Activated naive CD8-positive, alpha-beta T cell treated with anti-CD3 and anti-CD28 coated beads, Interleukin-2, amount 10 ng/mL, durations not matched to agents 7 days and 5 days (primary cell): Measurements from ENCODE around the gene DPM3. TPM values are rescaled to one million over a fixed set of nuclear protein-coding genes. Genes with fewer than 3 reads are reported as not detected.
"Not testable (repeated sequence)": the region's sequence is repeated elsewhere in the genome, so short reads cannot be mapped to it uniquely, and the experiment has no call there.

Source experiments
- ATAC-seq: fragments of 150-1000 bp; cut with Tn5 transposase; one replicate; pipeline ENCODE4 v1.10.0; 2021; ENCODE audit warnings: low read depth, moderate library complexity
- POLR2A ChIA-PET: fragments of 350-600 bp; sonication (Branson Sonifier 250); formaldehyde crosslinking; loops from one replicate; lab custom pipeline; 2021; ENCODE audit warnings: antibody characterized with exemption; lab: Charles Lee
- DNase-seq: peaks from one replicate; pipeline ENCODE4 v3.0.0; 2021
- H3K27ac Mint-ChIP-seq: one replicate; pipeline ENCODE4 v1.8.0; 2022; ENCODE audit warnings: mild to moderate bottlenecking, mixed read lengths
- H3K27me3 Mint-ChIP-seq: one replicate; pipeline ENCODE4 v1.8.0; 2022; ENCODE audit warnings: mild to moderate bottlenecking, moderate library complexity, mixed read lengths
- H3K36me3 Mint-ChIP-seq: one replicate; pipeline ENCODE4 v1.8.0; 2021; ENCODE audit warnings: mild to moderate bottlenecking, mixed read lengths
- H3K4me1 Mint-ChIP-seq: one replicate; pipeline ENCODE4 v1.8.0; 2021; ENCODE audit warnings: mixed read lengths
- H3K4me3 Mint-ChIP-seq: one replicate; pipeline ENCODE4 v1.8.0; 2022; ENCODE audit warnings: mild to moderate bottlenecking, moderate library complexity, mixed read lengths
- H3K9me3 Mint-ChIP-seq: one replicate; pipeline ENCODE4 v1.8.0; 2021; ENCODE audit warnings: mixed read lengths
- total RNA-seq, 2 experiments: library from RNA; stranded (reverse); gene quantifications; one replicate each; pipeline ENCODE4 v1.2.3, GENCODE V29; 2021

DPM3 gene
- total RNA-seq, 2 experiments from 2014 or later, result 60.0 to 71.1 TPM

DNA sequence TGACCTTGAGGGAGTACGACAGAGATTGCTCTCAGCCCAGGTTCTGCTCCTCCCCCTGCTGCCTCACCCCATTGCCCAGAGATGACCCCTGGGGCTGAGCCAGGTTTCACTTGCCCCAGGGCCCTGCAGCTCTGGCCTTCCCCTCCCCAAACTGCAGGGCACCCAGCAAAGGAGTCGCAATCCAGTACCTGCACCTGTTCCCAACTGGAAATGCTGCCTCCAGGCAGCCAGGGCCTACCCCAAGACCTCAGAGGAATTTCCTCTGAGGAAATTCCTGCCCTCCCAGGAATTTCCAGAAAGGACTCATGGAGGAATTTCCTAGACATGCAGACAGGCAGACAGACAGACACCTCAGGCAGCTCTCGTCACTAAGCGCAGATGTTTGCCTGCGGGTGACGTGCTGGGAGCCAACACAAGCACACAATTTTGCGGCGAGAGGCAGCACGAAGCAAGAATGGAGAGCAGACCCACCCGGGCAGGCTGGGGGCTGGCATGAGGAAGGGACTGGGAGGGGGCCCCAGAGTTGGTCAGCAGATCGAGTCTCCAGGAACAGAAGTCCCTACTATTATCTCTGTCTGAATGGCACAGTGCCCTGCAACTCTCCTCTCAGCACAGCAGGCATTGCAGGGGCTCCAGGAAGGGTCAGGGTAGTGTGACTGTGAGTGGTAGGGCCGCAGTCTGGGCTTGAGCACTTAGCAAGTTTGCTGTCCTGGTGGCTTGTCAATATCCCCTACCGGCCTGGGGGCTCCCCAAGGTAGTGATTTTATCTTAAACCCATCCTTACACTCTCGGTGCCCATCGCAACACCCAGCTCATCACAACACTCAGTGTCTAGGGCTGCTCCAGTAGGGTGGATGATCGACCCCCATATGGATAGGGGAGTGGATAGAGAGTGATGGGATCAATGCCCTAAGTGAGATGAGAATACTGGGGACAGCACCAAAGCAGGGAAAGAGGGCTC, 15.5 kb downstream of the DPM3 start:
- ATAC-seq (no peak), DNase-seq (no peak)
- Mint-ChIP-seq H3K27ac (no peak overlapping the region), H3K36me3 (no peaks in the 10 kb centered on the region), H3K4me3 (peak overlapping the region; percentile 4), H3K9me3 (no peaks in the 10 kb centered on the region), H3K27me3 (peaks cover 51% of the 10 kb centered on the region), H3K4me1 (peaks cover 22% of the 10 kb centered on the region)
- POLR2A ChIA-PET, result no interaction called here

DNA sequence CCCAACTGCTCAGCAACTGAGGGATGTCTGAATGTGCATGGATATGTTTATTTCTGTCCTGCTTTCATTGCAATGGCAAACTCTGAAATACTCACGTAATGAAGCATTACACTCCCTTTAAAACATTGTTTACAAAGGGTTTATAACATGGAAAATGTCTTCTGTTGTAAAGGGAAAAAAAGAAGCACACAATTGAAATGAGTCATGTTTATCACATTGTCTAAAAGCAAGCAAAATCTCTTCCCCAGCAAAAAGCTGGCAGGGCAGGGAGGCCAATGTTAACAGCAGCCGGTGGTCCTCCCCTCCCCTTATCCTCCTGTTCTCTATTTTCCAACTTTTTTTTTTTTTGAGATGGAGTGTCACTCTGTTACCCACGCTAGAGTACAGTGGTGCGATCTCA, 16.5 kb downstream of the DPM3 start:
- DNase-seq (no peak), ATAC-seq (no peak)
- no peaks in the 10 kb centered on the region for H3K36me3 Mint-ChIP-seq
- H3K27ac Mint-ChIP-seq, result no peak overlapping the region
- peaks cover 54% of the 10 kb centered on the region for H3K27me3 Mint-ChIP-seq
- H3K4me1 Mint-ChIP-seq, result peaks cover 16% of the 10 kb centered on the region
- H3K9me3 Mint-ChIP-seq, result no peaks in the 10 kb centered on the region
- H3K4me3 Mint-ChIP-seq, result no peak overlapping the region
- POLR2A ChIA-PET, result no interaction called here

DNA sequence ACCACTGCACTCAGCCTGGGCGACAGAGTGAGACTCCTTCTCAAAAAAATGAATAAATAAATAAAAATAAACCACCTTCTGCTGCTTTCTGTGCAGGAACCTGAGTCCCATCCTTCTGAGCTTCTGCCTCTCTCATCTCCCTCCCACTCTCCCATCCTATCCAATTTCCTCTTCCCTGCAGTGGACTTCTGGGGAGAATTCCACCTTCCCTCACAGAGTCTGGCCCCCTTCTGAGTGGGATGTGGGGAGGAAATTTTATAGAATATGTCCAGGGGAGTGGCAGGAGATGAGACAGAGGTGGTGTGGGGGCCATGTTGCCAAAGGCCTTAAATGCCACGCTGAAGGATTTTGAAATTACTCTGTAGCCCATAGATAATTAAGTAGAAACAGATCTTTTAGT, 18.0 kb downstream of the DPM3 start:
- no peak for ATAC-seq
- Mint-ChIP-seq H3K27me3 (peaks cover 45% of the 10 kb centered on the region), H3K4me3 (no peak overlapping the region), H3K36me3 (no peaks in the 10 kb centered on the region), H3K9me3 (no peaks in the 10 kb centered on the region), H3K4me1 (peaks cover 6% of the 10 kb centered on the region), H3K27ac (no peak overlapping the region)
- POLR2A ChIA-PET, result interaction anchor here (0.7 kb wide), 1 partner anchor 43 kb away, joined by 3 read pairs; no protein-coding TSS in a partner anchor
- DNase-seq, result no peak

DNA sequence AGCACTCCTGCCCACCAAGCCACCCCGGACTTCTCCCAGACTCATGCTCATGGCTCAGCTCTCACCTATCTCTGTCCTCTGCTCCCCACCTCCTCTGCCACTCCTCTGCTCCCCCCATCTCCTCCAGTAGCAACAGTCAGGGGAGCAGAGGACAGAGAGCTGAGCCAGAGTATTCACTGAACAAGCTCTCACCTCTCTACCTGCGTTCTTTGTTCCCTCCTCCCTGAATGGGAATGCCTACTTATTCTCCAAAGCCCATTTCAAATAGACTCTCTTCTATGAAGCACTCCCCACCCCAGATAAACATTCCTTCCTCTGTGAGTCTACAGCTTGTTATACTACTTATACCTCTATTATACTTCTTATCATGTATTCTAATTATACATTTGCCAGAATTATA, 19.1 kb downstream of the DPM3 start:
- H3K4me1 Mint-ChIP-seq, result no peaks in the 10 kb centered on the region
- H3K36me3 Mint-ChIP-seq, result no peaks in the 10 kb centered on the region
- H3K27me3 Mint-ChIP-seq, result peaks cover 37% of the 10 kb centered on the region
- POLR2A ChIA-PET, result no interaction called here
- no peak for ATAC-seq
- DNase-seq, result no peak
- no peaks in the 10 kb centered on the region for H3K9me3 Mint-ChIP-seq
- no peak overlapping the region for H3K27ac Mint-ChIP-seq
- no peak overlapping the region for H3K4me3 Mint-ChIP-seq

DNA sequence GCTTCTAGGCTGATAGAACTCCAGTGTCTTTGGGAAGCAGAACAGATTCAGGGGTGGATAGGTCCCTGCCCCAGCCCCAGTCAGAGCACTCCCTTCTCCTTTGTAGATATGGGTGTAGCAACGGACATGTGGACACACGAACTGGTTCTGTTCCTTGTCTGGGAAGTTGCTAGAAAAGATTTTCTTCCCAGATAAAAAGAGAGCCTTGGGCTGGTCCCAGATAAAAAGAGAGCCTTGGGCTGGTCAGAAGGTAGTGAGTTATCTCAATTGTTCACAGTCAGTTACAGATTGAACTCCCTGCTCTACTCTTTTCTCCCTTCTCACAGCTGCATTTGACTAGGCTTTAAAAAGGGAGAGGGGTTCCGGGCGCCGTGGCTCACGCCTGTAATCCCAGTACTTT, 20.1 kb downstream of the DPM3 start:
- DNase-seq (no peak), ATAC-seq (no peak)
- Mint-ChIP-seq H3K4me1 (no peaks in the 10 kb centered on the region), H3K27ac (no peak overlapping the region), H3K4me3 (no peak overlapping the region), H3K27me3 (peaks cover 31% of the 10 kb centered on the region), H3K9me3 (no peaks in the 10 kb centered on the region), H3K36me3 (no peaks in the 10 kb centered on the region)
- POLR2A ChIA-PET, result no interaction called here

DNA sequence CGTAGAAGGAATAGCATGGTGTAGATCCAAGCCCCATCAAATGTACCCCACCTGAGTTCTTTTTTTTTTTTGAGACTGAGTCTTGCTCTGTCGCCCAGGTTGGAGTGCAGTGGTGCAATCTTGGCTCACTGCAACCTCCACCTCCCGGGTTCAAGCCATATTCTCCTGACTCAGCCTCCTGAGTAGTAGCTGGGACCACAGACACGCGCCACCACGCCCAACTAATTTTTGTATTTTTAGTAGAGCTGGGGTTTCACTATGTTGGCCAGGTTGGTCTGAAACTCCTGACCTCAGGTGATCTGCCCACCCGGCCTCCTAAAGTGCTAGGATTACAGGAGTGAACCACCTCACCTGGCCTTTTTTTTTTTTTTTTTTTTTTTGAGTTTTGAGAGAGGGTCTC, 22.2 kb downstream of the DPM3 start:
- not testable (repeated sequence) for H3K4me1 Mint-ChIP-seq, H3K27ac Mint-ChIP-seq, H3K36me3 Mint-ChIP-seq, DNase-seq, ATAC-seq, H3K4me3 Mint-ChIP-seq, H3K9me3 Mint-ChIP-seq
- H3K27me3 Mint-ChIP-seq, result peaks cover 20% of the 10 kb centered on the region
- POLR2A ChIA-PET, result interaction anchor here (0.6 kb wide), 1 partner anchor 13 kb away, joined by 5 read pairs; no protein-coding TSS in a partner anchor

DNA sequence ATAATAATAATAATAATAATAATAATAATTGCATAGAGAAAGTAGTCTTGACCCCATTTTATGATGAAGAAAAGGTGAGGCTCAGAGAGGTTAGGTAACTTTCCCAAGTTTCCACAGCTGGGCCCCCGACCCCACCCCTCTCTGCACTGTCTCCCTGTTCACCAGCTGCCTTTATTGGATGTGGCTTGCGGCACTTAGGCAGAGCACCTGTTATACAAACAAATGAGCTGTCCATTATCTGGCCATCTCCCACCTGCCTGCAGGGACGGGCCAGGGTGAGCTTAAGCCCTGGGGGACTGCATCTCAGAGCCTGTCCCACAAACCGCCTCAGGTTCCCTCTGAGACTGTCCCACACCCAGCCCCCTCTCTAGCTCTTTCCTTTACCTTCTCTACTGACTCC, 22.7 kb downstream of the DPM3 start:
- DNase-seq (no peak), ATAC-seq (no peak)
- POLR2A ChIA-PET, result interaction anchor here (0.6 to 0.7 kb wide), 2 partner anchors 13 to 55 kb away, joined by 3 to 5 read pairs; partner anchors contain the start of gene KRTCAP2
- H3K27me3 Mint-ChIP-seq, result peaks cover 18% of the 10 kb centered on the region
- H3K4me3 Mint-ChIP-seq, result no peak overlapping the region
- H3K4me1 Mint-ChIP-seq, result no peaks in the 10 kb centered on the region
- H3K27ac Mint-ChIP-seq, result no peak overlapping the region
- no peaks in the 10 kb centered on the region for H3K9me3 Mint-ChIP-seq
- H3K36me3 Mint-ChIP-seq, result no peaks in the 10 kb centered on the region

DNA sequence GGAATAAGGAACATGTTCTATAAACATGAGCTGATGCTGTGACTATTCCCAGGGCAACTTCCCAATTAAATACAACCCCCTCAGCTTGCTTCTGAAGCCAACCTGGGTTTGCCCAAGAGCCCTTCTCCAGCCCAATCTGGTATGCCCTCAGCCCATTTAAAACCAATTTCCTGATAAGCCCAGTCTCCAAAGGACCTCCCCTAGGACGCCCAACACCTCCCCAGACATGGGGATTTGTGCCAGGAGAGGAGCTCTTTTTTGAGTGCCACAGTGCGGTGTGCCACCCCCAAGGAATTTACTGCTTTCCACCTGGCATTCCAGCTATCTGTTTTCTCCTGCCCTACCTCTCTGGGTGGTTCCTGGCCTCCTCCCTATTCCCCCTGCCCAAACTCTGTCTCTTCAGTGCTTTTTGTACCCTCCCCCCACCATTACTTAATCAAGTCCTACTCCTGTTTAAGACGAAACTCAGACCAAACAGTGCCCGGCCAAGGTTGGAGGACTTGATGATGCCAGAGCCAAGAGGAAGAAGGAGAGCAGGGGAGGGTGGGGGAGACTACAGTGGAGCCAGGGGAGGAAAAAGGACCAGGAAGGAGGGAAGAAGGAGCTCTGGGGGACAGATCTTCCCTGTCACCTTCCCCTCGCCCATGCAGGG, 24.1 kb downstream of the DPM3 start:
- DNase-seq (no peak), ATAC-seq (no peak)
- peaks cover 18% of the 10 kb centered on the region for H3K27me3 Mint-ChIP-seq
- no peaks in the 10 kb centered on the region for H3K9me3 Mint-ChIP-seq
- H3K4me3 Mint-ChIP-seq, result no peak overlapping the region
- H3K27ac Mint-ChIP-seq, result no peak overlapping the region
- H3K36me3 Mint-ChIP-seq, result no peaks in the 10 kb centered on the region
- POLR2A ChIA-PET, result no interaction called here
- H3K4me1 Mint-ChIP-seq, result no peaks in the 10 kb centered on the region

DNA sequence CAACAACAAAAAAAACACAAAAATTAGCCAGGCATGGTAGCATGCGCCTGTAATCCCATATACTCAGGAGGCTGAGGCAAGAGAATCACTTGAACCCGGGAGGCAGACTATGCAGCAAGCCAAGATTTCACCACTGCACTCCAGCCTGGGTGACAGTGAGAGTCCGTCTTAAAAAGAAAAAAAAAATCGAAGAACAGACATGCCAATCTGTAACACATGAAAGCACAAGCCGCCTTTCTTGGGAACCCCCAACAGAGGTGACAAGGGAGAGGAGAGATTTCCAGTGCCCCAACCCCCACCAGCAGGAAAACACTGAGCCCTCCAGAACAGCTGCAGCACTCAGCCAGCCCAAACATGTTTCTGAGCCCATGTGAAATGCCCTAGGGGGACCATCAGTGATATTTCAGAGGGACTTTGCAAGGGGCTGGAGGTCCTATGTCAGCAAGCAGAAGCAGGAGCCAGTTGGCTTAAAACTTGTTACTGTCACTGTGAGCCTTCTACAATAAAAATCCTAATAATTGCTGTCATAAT, 26.8 kb downstream of the DPM3 start:
- no peaks in the 10 kb centered on the region for H3K4me1 Mint-ChIP-seq
- DNase-seq, result no peak
- ATAC-seq, result no peak
- H3K27ac Mint-ChIP-seq, result no peak overlapping the region
- H3K4me3 Mint-ChIP-seq, result no peak overlapping the region
- POLR2A ChIA-PET, result no interaction called here
- H3K27me3 Mint-ChIP-seq, result peaks cover 6% of the 10 kb centered on the region
- no peaks in the 10 kb centered on the region for H3K36me3 Mint-ChIP-seq
- no peaks in the 10 kb centered on the region for H3K9me3 Mint-ChIP-seq

DNA sequence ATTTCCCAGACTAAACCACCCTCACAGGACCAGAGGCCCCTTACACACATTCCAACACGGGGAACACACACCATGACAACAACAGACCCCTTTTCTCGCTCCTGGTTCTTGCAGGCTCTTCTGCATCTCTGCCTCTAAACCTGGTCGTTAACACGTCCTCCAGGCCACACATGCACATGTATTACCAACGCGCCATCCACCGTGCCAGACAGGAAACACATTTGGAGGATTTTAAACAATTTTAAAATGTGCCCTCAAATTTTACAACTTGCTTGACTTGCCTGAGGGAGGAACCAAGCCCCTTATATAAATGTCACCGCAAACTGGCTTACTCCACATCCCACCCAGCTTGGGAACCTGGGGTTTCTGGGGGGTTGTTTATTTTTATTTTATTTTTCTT, 29.5 kb downstream of the DPM3 start:
- peaks cover 5% of the 10 kb centered on the region for H3K27me3 Mint-ChIP-seq
- H3K4me3 Mint-ChIP-seq, result no peak overlapping the region
- H3K27ac Mint-ChIP-seq, result no peak overlapping the region
- no peak for ATAC-seq
- no peaks in the 10 kb centered on the region for H3K36me3 Mint-ChIP-seq
- POLR2A ChIA-PET, result no interaction called here
- no peaks in the 10 kb centered on the region for H3K9me3 Mint-ChIP-seq
- DNase-seq, result no peak
- no peaks in the 10 kb centered on the region for H3K4me1 Mint-ChIP-seq

DNA sequence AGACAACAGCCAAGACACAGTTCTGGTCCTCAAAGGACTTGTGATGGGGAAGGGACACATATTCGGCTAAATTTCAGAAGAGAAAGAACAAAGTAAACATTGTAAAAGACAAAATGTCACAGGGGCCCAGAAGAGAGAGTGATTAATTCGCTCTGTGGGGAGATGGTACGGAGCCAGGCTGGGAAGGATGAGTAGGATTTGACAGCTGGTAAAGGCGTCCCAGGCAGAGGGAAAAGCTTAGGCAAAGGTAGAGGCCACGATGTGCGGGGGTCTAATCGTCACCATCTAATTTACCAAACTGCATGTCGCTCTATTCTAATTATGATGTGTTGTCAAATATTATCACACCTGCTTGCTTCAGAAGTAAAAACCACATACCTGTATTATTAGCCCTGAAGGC, 29.9 kb downstream of the DPM3 start:
- H3K27ac Mint-ChIP-seq, result peak overlapping the region; percentile 5
- no peaks in the 10 kb centered on the region for H3K36me3 Mint-ChIP-seq
- H3K4me1 Mint-ChIP-seq, result no peaks in the 10 kb centered on the region
- H3K9me3 Mint-ChIP-seq, result no peaks in the 10 kb centered on the region
- DNase-seq, result no peak
- H3K27me3 Mint-ChIP-seq, result peaks cover 9% of the 10 kb centered on the region
- no peak for ATAC-seq
- H3K4me3 Mint-ChIP-seq, result no peak overlapping the region
- POLR2A ChIA-PET, result no interaction called here

DNA sequence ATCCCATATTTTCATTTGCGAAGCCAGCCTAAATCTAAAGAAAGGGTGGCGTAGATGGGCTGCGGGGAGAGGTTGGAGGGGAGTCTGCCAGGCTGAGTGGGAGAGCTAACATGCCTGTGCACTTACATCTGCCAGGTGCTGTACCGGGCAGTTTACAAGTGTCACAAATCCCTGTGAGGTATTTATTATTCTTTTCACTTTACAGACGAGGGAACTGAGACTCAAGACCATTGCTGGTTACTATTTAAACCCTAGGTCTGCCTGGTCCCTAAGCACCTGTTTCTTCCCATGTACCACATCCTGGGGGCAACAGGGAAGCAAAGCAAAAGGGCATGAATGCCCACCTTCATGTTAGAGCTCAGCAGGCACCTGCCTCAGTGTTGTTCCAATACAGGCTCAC, 32.0 kb downstream of the DPM3 start:
- Mint-ChIP-seq H3K4me3 (no peak overlapping the region), H3K27ac (no peak overlapping the region), H3K36me3 (no peaks in the 10 kb centered on the region), H3K9me3 (no peaks in the 10 kb centered on the region), H3K27me3 (peaks cover 13% of the 10 kb centered on the region), H3K4me1 (no peaks in the 10 kb centered on the region)
- DNase-seq, result no peak
- no peak for ATAC-seq
- POLR2A ChIA-PET, result no interaction called here

DNA sequence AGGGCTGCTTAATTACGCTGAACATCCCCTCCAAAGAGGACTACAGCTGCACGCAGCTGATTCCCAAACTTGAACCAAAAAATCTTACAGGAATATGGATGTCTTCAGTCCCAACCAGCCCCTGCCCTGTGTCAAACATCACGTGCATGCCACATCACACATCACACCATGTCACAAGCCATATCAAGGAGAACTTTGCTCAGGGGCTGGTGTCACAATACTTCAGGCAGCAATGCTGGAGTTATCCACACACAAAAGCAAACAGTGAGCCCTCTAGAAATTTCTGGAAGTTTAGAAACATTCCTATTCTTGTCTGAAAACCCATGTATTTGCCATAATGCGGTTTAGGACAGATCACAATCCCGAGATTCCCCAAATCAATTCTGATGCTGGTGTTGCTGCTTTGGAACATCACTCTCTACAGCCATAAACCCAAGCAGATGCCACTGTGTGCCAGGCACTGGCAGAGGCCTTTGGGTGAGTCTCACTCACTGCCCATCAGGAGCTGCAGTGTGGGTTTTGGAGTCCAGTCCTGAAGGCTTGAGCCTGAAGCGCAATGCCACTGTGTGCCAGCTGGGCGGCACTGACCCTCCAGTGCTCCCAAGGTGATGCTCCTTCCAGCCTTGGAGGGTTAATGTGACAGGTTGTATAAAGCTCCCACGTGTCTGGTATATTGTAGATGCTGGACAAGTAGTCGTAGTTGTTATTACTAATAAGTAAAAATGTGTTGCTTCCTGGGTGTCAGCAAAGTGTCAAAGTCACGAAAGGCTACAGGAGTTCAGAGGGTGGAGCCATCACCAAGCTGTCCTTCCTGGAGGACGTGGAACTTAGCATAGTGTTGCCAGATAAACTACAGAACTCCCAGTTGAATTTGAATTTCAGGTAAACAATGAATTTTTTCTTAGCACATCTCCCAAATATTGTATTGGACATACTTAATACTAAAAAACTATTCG, 32.7 kb downstream of the DPM3 start:
- ATAC-seq, result no peak
- Mint-ChIP-seq H3K36me3 (no peaks in the 10 kb centered on the region), H3K9me3 (no peaks in the 10 kb centered on the region), H3K4me3 (no peak overlapping the region), H3K4me1 (no peaks in the 10 kb centered on the region), H3K27ac (no peak overlapping the region), H3K27me3 (peaks cover 13% of the 10 kb centered on the region)
- POLR2A ChIA-PET, result no interaction called here
- no peak for DNase-seq
